SU-DHL-6 (cell line): ENCODE data around the gene NFIB.

Experiments
- H2AFZ ChIP-seq: fragments of 200-600 bp; sonication (generic); 2 replicates; pipeline ENCODE4 v1.6.1; 2014; ENCODE audit warnings: low read depth, mild to moderate bottlenecking, moderate library complexity, mixed read lengths, antibody characterized with exemption, low read length; ENCODE audit not compliant: severe bottlenecking
- H3F3A ChIP-seq: fragments of 200-600 bp; shearing (Covaris generic); 2 replicates; pipeline ENCODE4 v1.6.0; 2016; ENCODE audit warnings: antibody characterized with exemption, mild to moderate bottlenecking; ENCODE audit not compliant: insufficient read depth
- H3K27ac ChIP-seq: fragments of 200-600 bp; sonication (generic); 2 replicates; pipeline ENCODE4 v1.5.1; 2016; ENCODE audit warnings: low read depth, mild to moderate bottlenecking, low read length, moderate library complexity, mixed read lengths
- H3K27me3 ChIP-seq: fragments of 200-600 bp; sonication (generic), shearing (Covaris generic); 2 replicates; pipeline ENCODE4 v1.6.0; 2014; ENCODE audit warnings: mild to moderate bottlenecking, low read length
- H3K36me3 ChIP-seq: fragments of 200-600 bp; sonication (generic); 2 replicates; pipeline ENCODE4 v1.6.1; 2014; ENCODE audit warnings: mild to moderate bottlenecking, low read length, mixed read lengths
- H3K4me2 ChIP-seq: fragments of 300-600, 200-600 bp; shearing (Covaris generic), sonication (generic); 2 replicates; pipeline ENCODE4 v1.6.0; 2014; ENCODE audit warnings: low read length, low read depth, mild to moderate bottlenecking; ENCODE audit not compliant: poor library complexity, severe bottlenecking
- H3K4me3 ChIP-seq: fragments of 200-600 bp; sonication (generic); 2 replicates; pipeline ENCODE4 v1.5.1; 2014; ENCODE audit warnings: antibody characterized with exemption, low read length, mild to moderate bottlenecking, mixed read lengths; ENCODE audit not compliant: insufficient read depth, poor library complexity, severe bottlenecking
- H3K79me2 ChIP-seq: fragments of 200-600 bp; sonication (generic); 2 replicates; pipeline ENCODE4 v1.6.1; 2014; ENCODE audit warnings: mild to moderate bottlenecking, low read length, moderate library complexity; ENCODE audit not compliant: insufficient read depth
- H3K9ac ChIP-seq: fragments of 200-600 bp; sonication (generic); 2 replicates; pipeline ENCODE4 v1.7.0; 2014; ENCODE audit warnings: mild to moderate bottlenecking, low read length
- H3K9me2 ChIP-seq: fragments of 200-600 bp; sonication (generic); replicated peaks from 2 replicates; pipeline ENCODE4 v1.6.1; 2014; ENCODE audit warnings: low read length; ENCODE audit not compliant: insufficient read depth
- H3K9me3 ChIP-seq: fragments of 200-600 bp; sonication (generic); 2 replicates; pipeline ENCODE4 v1.6.1; 2014; ENCODE audit warnings: low read length, mixed read lengths; ENCODE audit not compliant: insufficient read depth
- H4K20me1 ChIP-seq: fragments of 200-600 bp; sonication (generic); 2 replicates; pipeline ENCODE4 v1.6.1; 2014; ENCODE audit warnings: low read depth, mild to moderate bottlenecking, antibody characterized with exemption, low read length, moderate library complexity, mixed read lengths
- EZH2phosphoT487 ChIP-seq: fragments of 200-600 bp; sonication (generic), shearing (Covaris generic); conservative IDR thresholded peaks from 2 replicates; pipeline ENCODE4 v1.6.1; 2018; ENCODE audit warnings: mild to moderate bottlenecking, antibody characterized with exemption, low read length, moderate library complexity, mixed read lengths
- TF ChIP-seq, protein P1 (sequence below): fragments of 200-600 bp; sonication (generic); IDR thresholded peaks from one replicate; pipeline ENCODE4 v1.5.1; 2017; ENCODE audit warnings: antibody characterized with exemption, mild to moderate bottlenecking, low read length, moderate library complexity; ENCODE audit not compliant: insufficient read depth, poor library complexity, severe bottlenecking

Gene NFIB

DNA sequence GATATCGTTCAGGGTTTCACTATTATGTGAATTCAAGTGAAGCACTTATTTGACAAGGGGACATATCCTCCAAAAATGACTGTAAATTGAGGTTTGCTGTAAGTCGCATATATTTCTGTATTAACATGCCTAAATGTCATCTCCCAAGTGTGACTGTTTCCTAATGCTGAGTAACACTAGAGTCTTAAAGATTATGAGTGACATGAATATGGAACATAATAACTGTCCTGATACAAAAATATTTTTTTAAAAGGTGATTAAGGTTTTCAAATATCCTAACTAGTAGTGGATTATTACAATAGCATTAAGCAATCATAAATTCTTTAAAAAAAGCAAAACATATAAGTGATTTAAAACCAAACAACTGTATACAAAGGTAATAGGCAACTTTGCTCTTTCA lies 3.6 kb downstream of the NFIB start:
- Histone ChIP-seq H3K79me2 (no peaks in the 10 kb centered on the region), H3F3A (no peaks in the 10 kb centered on the region), H3K9me2 (no peaks in the 10 kb centered on the region), H3K4me3 (no peak overlapping the region), H3K36me3 (no peaks in the 10 kb centered on the region), H3K27me3 (no peaks in the 10 kb centered on the region), H3K4me2 (no peak overlapping the region), H4K20me1 (no peaks in the 10 kb centered on the region), H2AFZ (no peak overlapping the region), H3K9ac (no peak overlapping the region), H3K9me3 (no peaks in the 10 kb centered on the region), H3K27ac (no peak overlapping the region)
- no peak for TF ChIP-seq EZH2phosphoT487
- TF ChIP-seq, protein P1, sequence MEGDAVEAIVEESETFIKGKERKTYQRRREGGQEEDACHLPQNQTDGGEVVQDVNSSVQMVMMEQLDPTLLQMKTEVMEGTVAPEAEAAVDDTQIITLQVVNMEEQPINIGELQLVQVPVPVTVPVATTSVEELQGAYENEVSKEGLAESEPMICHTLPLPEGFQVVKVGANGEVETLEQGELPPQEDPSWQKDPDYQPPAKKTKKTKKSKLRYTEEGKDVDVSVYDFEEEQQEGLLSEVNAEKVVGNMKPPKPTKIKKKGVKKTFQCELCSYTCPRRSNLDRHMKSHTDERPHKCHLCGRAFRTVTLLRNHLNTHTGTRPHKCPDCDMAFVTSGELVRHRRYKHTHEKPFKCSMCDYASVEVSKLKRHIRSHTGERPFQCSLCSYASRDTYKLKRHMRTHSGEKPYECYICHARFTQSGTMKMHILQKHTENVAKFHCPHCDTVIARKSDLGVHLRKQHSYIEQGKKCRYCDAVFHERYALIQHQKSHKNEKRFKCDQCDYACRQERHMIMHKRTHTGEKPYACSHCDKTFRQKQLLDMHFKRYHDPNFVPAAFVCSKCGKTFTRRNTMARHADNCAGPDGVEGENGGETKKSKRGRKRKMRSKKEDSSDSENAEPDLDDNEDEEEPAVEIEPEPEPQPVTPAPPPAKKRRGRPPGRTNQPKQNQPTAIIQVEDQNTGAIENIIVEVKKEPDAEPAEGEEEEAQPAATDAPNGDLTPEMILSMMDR = no peak

DNA sequence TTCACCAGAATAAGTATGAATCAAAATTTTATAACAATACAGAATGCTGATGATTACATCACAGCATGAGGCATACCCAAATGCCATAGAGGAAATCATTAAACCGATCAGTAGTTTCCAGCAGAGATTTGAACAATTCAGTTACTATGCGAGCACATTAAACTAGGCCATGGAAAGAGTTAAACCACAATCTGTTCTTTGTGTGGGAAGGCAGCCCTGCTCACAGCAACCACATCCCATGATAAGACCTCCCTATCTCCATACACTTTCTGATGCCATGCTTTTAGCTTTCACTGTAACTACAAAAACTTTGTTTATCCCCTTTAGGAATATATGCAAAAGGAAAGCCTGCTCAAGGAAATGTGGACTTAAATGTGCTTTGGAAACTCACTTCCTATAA lies 4.5 kb downstream of the NFIB start:
- Histone ChIP-seq H3K4me3 (no peak overlapping the region), H2AFZ (no peak overlapping the region), H3F3A (no peaks in the 10 kb centered on the region), H3K36me3 (no peaks in the 10 kb centered on the region), H3K79me2 (no peaks in the 10 kb centered on the region), H3K4me2 (no peak overlapping the region), H4K20me1 (no peaks in the 10 kb centered on the region), H3K27ac (no peak overlapping the region), H3K9me3 (no peaks in the 10 kb centered on the region), H3K27me3 (no peaks in the 10 kb centered on the region), H3K9ac (no peak overlapping the region), H3K9me2 (no peaks in the 10 kb centered on the region)
- TF ChIP-seq, protein P1 = no peak
- no peak for TF ChIP-seq EZH2phosphoT487

DNA sequence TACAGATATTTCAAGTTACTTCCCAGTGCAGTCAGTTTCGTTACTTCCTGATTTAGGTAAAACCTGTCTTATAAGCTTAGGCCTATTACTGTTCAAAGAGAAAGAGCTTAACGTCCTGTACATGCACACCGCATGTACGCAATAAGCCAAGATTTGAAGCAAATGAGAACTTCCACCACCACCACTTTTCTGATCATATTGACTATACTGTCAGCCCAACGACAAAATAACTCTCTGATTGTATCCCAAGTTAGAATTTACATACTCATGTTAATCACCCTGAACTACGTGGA lies 5.1 kb downstream of the NFIB start:
- TF ChIP-seq EZH2phosphoT487 = no peak
- TF ChIP-seq, protein P1 = no peak
- H2AFZ ChIP-seq = no peak overlapping the region
- no peaks in the 10 kb centered on the region for H3K36me3 ChIP-seq
- H3F3A ChIP-seq = no peaks in the 10 kb centered on the region
- H3K9me2 ChIP-seq = no peaks in the 10 kb centered on the region
- H3K9ac ChIP-seq = no peak overlapping the region
- H3K79me2 ChIP-seq = no peaks in the 10 kb centered on the region
- no peaks in the 10 kb centered on the region for H3K9me3 ChIP-seq
- no peak overlapping the region for H3K4me2 ChIP-seq
- no peaks in the 10 kb centered on the region for H3K27me3 ChIP-seq
- no peak overlapping the region for H3K4me3 ChIP-seq
- no peaks in the 10 kb centered on the region for H4K20me1 ChIP-seq
- no peak overlapping the region for H3K27ac ChIP-seq
